Vagina (tissue), 2 donors: ENCODE measurements around the gene HSD11B2. TPM values are rescaled to one million over a fixed set of nuclear protein-coding genes. Genes with fewer than 3 reads are reported as not detected.

ENCODE experiments used
- DNase-seq, 2 donors: peaks; one replicate each; pipeline ENCODE4 v3.0.0-alpha.2; 2017; ENCODE audit errors: extremely low spot score in 2 of 2
- H3K27ac ChIP-seq: fragments of 200-600 bp; sonication (generic); one replicate; pipeline ENCODE4 v1.5.1; 2019
- H3K27me3 ChIP-seq: fragments of 200-600 bp; sonication (generic); one replicate; pipeline ENCODE4 v1.5.1; 2019
- H3K36me3 ChIP-seq, 2 donors: fragments of 200-600 bp; sonication (generic); one replicate each; pipeline ENCODE4 v1.5.1; 2017 to 2019
- H3K4me1 ChIP-seq: fragments of 200-600 bp; sonication (generic); one replicate; pipeline ENCODE4 v1.5.1; 2019
- H3K4me3 ChIP-seq, 2 donors: fragments of 200-600 bp; sonication (generic); 1 replicate in 1 of 2; 2 replicates in 1 of 2; pipeline ENCODE4 v1.5.1; 2016 to 2019
- H3K9me3 ChIP-seq: fragments of 200-600 bp; sonication (generic); one replicate; pipeline ENCODE4 v1.5.1; 2019
- POLR2A ChIP-seq, 2 donors: fragments of 450-650 bp; IDR thresholded peaks; one replicate each; pipeline ENCODE4 v1.6.1; 2017; ENCODE audit warnings: antibody characterized with exemption in 2 of 2, mild to moderate bottlenecking in 2 of 2, moderate library complexity in 2 of 2
- POLR2AphosphoS5 ChIP-seq, 2 donors: sonication (generic); formaldehyde crosslinking; IDR thresholded peaks; one replicate each; pipeline ENCODE4 v1.9.0; 2017; ENCODE audit warnings: antibody characterized with exemption in 2 of 2, mild to moderate bottlenecking in 2 of 2, low read depth in 1 of 2; ENCODE audit not compliant: insufficient read depth in 1 of 2
- intact Hi-C: fragments of 100-400 bp; cut with DNase I; formaldehyde crosslinking; loops from one replicate; pipeline ENCODE4 v1.15.1; 2023
- total RNA-seq: library from RNA; depleted of rRNA; stranded (reverse); fragments of >200 nt; gene quantifications from one replicate; pipeline ENCODE4 v1.2.3, GENCODE V29; 2016
- TF ChIP-seq, protein P1 (sequence below), 3 experiments: fragments of 450-650 bp in 2 of 3; fragments of 200-600 bp in 1 of 3; sonication (generic) in 1 of 3; IDR thresholded peaks; one replicate each; pipeline ENCODE4 v1.5.1; 2017 to 2019; ENCODE audit warnings: antibody characterized with exemption in 3 of 3, mild to moderate bottlenecking in 2 of 3, moderate library complexity in 2 of 3

The HSD11B2 gene
- total RNA-seq, 1 donor from 2014 or later, result 30.2 TPM

DNA sequence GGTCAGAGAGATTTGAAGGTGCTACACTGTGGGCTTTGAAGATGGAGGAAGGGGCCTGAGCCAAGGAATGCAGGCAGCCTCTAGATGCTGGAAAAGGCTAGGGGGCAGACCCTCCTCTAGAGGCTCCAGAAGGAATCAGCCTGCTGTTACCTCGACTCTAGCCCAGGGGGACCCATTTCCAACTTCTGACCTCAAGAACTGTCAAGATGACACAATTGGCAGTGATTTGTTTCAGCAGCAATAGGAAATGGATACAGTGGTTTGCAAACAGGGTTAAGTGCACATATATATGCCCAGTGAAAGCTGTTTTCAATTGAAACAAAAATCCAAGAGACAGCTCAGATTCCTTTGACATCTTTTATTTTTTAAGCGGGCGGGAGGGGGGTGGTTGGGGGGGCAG, 11.0 kb upstream of the HSD11B2 start:
- Histone ChIP-seq H3K27me3 (no peaks in the 10 kb centered on the region), H3K9me3 (no peaks in the 10 kb centered on the region), H3K27ac (no peak overlapping the region), H3K36me3 (no peaks in the 10 kb centered on the region), H3K4me3 (no peak overlapping the region), H3K4me1 (peaks cover 11% of the 10 kb centered on the region)
- intact Hi-C loops, result no loop called here
- TF ChIP-seq POLR2AphosphoS5 (IDR thresholded peaks at IDR 0.05; ENCODE audit: insufficient read depth in 1 of 2, low read depth in 1 of 2), result no peak
- no peak for TF ChIP-seq POLR2A (IDR thresholded peaks at IDR 0.05)
- TF ChIP-seq, protein P1, sequence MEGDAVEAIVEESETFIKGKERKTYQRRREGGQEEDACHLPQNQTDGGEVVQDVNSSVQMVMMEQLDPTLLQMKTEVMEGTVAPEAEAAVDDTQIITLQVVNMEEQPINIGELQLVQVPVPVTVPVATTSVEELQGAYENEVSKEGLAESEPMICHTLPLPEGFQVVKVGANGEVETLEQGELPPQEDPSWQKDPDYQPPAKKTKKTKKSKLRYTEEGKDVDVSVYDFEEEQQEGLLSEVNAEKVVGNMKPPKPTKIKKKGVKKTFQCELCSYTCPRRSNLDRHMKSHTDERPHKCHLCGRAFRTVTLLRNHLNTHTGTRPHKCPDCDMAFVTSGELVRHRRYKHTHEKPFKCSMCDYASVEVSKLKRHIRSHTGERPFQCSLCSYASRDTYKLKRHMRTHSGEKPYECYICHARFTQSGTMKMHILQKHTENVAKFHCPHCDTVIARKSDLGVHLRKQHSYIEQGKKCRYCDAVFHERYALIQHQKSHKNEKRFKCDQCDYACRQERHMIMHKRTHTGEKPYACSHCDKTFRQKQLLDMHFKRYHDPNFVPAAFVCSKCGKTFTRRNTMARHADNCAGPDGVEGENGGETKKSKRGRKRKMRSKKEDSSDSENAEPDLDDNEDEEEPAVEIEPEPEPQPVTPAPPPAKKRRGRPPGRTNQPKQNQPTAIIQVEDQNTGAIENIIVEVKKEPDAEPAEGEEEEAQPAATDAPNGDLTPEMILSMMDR (IDR thresholded peaks at IDR 0.05), result no peak
- no peak for DNase-seq

DNA sequence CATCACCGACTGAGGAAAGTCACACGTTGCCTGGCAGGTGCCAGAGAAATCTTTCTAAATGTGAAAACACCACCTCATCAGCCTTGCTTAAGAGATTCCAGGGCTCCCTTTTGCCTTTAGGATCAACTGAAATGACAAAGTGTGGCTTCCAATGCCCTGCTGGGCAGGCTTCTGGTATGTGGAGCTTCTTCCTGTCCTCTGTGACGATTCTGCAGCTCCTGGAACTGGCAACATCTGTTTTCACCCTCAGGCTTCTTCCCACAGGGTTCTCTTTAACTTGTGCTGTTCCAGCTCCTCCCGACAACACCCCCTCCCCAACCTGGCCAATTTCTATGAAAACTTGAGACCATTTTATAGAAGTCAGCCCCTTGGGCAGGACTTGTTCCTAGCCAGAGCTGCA, 9.9 kb upstream of the HSD11B2 start:
- H3K27me3 ChIP-seq, result no peaks in the 10 kb centered on the region
- DNase-seq, result no peak
- no peak overlapping the region for H3K27ac ChIP-seq
- H3K4me1 ChIP-seq, result no peaks in the 10 kb centered on the region
- H3K9me3 ChIP-seq, result no peaks in the 10 kb centered on the region
- TF ChIP-seq, protein P1 (IDR thresholded peaks at IDR 0.05), result no peak
- no peak for TF ChIP-seq POLR2A (IDR thresholded peaks at IDR 0.05)
- TF ChIP-seq POLR2AphosphoS5 (IDR thresholded peaks at IDR 0.05; ENCODE audit: insufficient read depth in 1 of 2, low read depth in 1 of 2), result no peak
- intact Hi-C loops, result no loop called here
- H3K36me3 ChIP-seq, result no peaks in the 10 kb centered on the region
- H3K4me3 ChIP-seq, result no peak overlapping the region

DNA sequence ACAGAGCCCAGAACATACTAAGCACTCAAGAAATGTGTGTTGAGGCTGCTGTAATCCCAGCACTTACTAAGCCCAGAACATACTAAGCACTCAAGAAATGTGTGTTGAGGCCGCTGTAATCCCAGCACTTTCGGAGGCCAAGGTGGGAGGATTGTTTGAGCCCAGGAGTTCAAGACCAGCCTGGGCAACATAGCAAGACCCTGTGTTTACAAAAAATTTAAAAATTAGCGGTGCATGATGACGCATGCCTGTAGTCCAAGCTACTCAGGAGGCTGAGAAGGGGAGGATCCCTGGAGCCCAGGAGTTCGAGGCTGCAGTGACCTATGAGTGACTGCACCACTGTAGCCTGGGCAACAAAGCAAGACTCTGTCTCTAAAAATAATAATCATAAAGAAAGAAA, 7.9 kb upstream of the HSD11B2 start:
- Histone ChIP-seq H3K9me3 (no peaks in the 10 kb centered on the region), H3K27me3 (no peaks in the 10 kb centered on the region), H3K36me3 (no peaks in the 10 kb centered on the region), H3K27ac (no peak overlapping the region), H3K4me1 (peaks cover 11% of the 10 kb centered on the region), H3K4me3 (no peak overlapping the region)
- DNase-seq, result no peak
- intact Hi-C loops, result no loop called here
- no peak for TF ChIP-seq POLR2A (IDR thresholded peaks at IDR 0.05)
- TF ChIP-seq, protein P1 (IDR thresholded peaks at IDR 0.05), result no peak
- no peak for TF ChIP-seq POLR2AphosphoS5 (IDR thresholded peaks at IDR 0.05; ENCODE audit: insufficient read depth in 1 of 2, low read depth in 1 of 2)

DNA sequence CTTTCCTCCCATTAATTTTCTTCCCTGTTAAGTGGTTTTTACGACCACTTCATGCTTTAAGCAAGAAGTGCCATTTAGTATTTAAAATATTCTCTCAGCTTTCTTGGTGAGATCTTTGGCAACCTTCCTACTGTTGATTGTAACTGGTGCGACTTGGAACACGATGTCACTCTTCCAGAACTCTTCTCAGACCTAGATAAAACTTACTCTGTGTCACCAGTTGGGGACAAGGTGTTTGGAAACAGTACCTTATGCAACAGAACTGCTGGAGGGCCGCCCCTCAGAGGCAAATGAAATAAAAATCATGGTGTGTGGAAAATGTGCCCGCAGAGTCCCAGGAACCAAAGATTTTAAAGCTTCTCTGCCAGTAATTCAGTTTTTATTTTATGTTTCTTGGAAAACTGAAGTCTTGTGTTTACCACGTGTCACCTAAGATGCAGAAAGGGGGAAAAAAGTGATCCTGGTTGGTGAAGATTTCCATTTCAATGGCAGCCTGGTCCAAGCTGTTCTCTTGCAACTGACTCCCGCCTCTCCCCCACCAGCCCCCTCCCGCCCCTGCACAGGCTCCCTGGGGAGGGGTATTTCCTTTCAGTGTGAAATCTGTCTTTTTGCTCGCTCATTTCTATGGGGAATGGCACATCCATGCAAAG, 7.2 kb upstream of the HSD11B2 start:
- Histone ChIP-seq H3K9me3 (no peaks in the 10 kb centered on the region), H3K36me3 (no peaks in the 10 kb centered on the region), H3K27me3 (no peaks in the 10 kb centered on the region), H3K4me3 (no peak overlapping the region), H3K4me1 (peaks cover 19% of the 10 kb centered on the region), H3K27ac (no peak overlapping the region)
- TF ChIP-seq, protein P1 (IDR thresholded peaks at IDR 0.05), result no peak
- no peak for TF ChIP-seq POLR2AphosphoS5 (IDR thresholded peaks at IDR 0.05; ENCODE audit: insufficient read depth in 1 of 2, low read depth in 1 of 2)
- TF ChIP-seq POLR2A (IDR thresholded peaks at IDR 0.05), result no peak
- no peak for DNase-seq
- intact Hi-C loops, result no loop called here

DNA sequence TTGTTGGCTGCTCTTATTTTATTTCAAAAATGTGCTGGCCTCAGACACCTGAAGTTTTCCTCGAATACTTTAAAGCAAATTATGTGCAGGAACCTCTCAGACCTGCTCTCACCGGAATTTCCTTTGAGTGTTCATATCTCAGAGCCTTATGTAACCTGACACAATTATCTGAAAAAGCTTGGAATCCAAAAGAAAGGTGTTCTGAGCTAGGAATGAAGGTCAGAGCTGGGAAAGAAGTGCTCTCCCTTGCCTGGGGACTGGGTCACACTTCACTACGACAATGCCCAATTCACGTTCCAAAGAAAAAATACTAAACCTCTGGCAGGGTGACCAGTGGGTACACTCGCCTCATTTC, 6.7 kb upstream of the HSD11B2 start:
- intact Hi-C loops, result no loop called here
- no peak for DNase-seq
- Histone ChIP-seq H3K4me3 (no peak overlapping the region), H3K27me3 (no peaks in the 10 kb centered on the region), H3K9me3 (no peaks in the 10 kb centered on the region), H3K4me1 (peaks cover 24% of the 10 kb centered on the region), H3K27ac (no peak overlapping the region), H3K36me3 (no peaks in the 10 kb centered on the region)
- TF ChIP-seq, protein P1 (IDR thresholded peaks at IDR 0.05), result no peak
- no peak for TF ChIP-seq POLR2AphosphoS5 (IDR thresholded peaks at IDR 0.05; ENCODE audit: insufficient read depth in 1 of 2, low read depth in 1 of 2)
- TF ChIP-seq POLR2A (IDR thresholded peaks at IDR 0.05), result no peak
